Forelimb muscle (tissue), 1 donor: ENCODE results near the gene PIK3C2B. TPM values are rescaled to one million over a fixed set of nuclear protein-coding genes. Genes with fewer than 3 reads are reported as not detected.
"Not testable (repeated sequence)": the region's sequence is repeated elsewhere in the genome, so short reads cannot be mapped to it uniquely, and the experiment has no call there.

Experiments used
- DNase-seq: peaks from one replicate; pipeline ENCODE4 v3.0.0-alpha.2; 2013; ENCODE audit warnings: low read depth
- polyA plus RNA-seq: library from polyadenylated mRNA; unstranded; fragments of 120-200 nt; gene quantifications from one replicate; pipeline ENCODE4 v1.2.1, GENCODE V29; 2013; ENCODE audit not compliant: insufficient read length

The PIK3C2B gene, protein sequence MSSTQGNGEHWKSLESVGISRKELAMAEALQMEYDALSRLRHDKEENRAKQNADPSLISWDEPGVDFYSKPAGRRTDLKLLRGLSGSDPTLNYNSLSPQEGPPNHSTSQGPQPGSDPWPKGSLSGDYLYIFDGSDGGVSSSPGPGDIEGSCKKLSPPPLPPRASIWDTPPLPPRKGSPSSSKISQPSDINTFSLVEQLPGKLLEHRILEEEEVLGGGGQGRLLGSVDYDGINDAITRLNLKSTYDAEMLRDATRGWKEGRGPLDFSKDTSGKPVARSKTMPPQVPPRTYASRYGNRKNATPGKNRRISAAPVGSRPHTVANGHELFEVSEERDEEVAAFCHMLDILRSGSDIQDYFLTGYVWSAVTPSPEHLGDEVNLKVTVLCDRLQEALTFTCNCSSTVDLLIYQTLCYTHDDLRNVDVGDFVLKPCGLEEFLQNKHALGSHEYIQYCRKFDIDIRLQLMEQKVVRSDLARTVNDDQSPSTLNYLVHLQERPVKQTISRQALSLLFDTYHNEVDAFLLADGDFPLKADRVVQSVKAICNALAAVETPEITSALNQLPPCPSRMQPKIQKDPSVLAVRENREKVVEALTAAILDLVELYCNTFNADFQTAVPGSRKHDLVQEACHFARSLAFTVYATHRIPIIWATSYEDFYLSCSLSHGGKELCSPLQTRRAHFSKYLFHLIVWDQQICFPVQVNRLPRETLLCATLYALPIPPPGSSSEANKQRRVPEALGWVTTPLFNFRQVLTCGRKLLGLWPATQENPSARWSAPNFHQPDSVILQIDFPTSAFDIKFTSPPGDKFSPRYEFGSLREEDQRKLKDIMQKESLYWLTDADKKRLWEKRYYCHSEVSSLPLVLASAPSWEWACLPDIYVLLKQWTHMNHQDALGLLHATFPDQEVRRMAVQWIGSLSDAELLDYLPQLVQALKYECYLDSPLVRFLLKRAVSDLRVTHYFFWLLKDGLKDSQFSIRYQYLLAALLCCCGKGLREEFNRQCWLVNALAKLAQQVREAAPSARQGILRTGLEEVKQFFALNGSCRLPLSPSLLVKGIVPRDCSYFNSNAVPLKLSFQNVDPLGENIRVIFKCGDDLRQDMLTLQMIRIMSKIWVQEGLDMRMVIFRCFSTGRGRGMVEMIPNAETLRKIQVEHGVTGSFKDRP (N-terminal part only)
- polyA plus RNA-seq: 27.6 TPM

DNA sequence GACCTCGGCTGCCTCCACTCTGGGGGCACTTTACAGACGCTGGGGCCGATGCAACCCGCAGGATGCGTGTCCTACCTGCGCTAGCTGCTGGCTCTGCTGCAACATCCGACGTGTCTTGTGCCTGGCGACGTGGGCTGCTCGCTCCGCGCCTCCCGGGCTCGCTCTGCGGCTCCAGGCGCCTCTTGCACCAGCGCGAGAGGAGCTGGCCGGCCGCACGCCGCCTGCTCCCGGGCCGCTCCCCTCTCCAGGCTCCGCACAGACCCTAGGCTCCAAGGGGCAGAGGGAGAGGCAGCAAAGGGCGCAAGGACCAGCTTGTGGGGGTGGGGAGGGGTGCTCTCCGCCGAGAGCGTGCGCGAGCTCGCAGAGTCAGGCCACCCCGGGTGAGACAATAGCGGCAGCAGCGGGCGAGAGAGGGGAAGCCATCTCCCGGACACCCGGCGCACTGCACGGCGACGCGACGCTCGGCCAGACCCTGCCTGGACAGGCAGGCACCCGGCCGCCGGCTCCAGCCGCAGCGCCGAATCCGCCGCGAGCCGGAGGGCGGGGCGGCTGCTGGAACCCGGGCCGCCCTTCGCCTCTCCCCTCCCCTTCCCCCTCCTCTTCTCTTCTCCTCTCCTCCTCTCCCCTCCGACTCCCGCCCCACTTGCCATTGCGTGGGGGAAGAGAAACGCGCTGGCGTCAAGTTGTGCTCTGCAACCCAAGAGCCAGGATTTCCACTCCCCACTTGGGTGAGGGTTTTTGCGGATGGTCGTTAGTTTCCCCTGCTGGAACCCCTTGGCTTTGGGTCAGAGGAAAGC, at the start of gene PIK3C2B:
PIK3C2B (minus strand) TSS at position 525 of the 797 bp plus-strand sequence. CDS start 25,003 bp downstream, outside the sequence.
- DNase-seq: no peak

- DNase-seq: no peak
These were observed 49.7 kb upstream of the PIK3C2B start for GRCh38 chr1:204544321-204544720.

- DNase-seq: no peak
These were observed 47.0 kb upstream of the PIK3C2B start for GRCh38 chr1:204541626-204542025.

DNA sequence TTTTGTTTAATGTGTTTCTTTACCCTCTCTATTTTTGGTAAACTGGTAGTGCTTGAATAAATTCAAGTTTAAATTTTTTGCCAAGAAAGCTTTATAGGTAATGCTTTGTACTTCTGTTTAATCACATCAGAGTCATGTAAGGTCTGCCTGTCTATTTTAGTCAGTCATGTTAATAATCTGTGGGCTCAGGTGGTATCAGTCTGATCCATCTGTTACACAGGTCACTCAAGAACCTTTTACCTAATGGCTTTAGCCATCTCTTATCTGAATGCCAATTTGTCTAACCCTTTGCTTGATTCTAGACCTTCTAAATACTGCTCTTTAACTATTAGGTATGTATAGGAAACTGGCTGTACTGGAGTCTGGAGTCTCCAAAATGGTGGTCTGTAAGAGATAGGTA, 38.2 kb upstream of the PIK3C2B start:
- DNase-seq: no peak

DNA sequence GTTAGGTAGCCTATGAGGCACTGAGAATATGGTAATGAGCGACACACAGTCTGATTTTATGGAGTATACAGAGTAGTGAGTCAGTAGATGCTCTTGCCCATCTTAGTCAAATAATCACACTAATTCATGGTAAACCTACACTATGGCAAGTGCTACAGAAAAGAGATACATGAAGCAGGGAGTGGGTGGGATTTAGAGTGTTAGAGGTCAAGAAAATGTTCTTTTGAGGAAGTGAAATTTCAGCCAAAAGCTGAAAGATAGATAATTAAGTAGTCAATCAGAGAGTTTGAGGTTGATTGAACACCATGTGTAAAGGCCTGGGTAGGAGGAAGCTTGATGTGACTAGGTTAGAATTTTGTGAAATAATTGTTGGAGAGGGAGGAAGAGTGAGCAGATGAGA, 36.3 kb upstream of the PIK3C2B start:
- DNase-seq: no peak

- DNase-seq: no peak
These were observed 34.8 kb upstream of the PIK3C2B start for GRCh38 chr1:204529371-204529895.

DNA sequence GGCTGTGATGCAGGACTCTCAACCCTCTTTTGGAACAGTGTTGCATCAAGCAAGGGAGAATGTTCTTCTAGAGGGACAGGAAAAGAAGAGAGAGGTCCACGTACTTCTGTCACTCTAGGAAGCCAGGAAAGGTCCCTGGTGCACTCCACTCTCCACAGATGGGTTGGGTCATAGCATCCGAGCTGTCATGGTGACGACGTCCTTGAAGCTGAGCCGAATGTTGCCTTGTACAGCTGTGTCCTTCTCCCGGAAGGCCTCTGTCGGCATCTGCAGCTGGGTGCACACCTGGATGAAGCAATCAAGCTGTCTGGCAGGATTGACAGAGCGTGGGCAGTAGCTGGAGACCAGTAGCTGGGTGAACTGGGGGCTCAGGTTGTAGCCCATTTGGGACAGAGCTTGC, 34.1 kb upstream of the PIK3C2B start:
- no peak for DNase-seq

DNA sequence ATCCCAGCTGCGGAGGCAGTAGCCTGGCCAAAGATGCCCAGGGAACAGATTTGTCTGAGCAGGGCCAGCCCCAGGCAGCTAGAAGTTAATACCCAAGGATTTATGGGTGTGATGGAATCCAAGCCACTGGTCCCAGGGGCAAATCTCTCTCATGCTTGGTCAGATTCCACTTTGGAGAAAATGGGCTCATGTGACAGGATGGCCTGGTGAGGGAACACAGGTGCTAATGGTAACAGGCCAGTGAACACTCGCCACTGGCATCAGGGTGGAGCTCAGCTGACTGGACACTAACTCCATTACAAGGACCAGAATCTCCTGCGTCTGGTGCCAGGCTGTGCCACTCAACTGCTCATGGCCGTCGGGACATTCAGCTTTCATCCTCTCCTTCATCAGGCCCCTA, 33.6 kb upstream of the PIK3C2B start:
- no peak for DNase-seq

DNA sequence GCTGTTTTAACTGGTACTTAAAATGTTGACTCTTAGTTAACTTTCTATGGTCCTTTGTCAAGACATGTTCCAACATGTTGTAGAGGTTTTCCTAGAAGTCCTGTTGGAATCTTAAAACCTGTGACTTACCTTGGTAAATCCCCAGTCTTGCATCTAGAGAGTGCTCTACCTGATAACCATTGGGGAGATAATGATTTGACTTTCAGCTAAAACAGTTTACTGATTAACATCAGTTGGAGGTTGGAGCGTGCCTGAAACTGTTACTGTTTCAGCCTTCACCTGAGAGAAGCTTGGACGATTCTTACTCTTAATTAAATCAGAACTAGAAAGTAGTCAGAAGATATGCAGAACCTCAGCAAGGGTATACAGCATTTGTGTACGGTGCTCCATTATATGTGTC, 30.4 kb upstream of the PIK3C2B start:
- no peak for DNase-seq

DNA sequence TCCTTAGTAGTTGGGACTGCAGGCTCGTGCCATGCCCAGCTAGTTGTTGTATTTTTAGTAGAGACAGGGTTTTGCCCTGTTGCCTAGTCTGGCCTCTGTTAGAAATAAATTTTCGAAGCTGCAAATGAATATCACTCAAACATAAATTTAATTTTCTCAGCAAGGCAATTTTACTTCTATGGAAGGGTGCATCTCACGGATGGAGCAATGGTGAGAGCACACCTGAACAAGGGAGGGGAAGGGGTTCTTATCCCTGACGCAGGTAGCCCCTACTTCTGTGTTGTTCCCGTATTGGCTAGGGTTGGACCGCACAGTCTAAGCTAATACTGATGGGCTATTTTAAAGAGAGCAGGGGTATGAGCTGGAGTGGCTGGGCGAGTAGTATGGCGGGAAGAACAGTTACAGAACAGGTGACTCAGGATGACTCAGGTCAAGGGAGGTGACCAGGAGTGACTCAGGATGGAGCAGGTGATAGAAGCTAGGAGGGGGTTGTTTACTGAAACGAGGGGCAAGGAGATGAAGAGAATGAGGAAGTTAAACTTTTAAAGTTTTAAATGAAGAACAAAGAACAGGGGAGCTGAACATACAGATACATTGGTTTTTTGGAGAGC, 29.1 kb upstream of the PIK3C2B start:
- no peak for DNase-seq

GRCh38 chr1:204521941-204522521, 27.4 kb upstream of the PIK3C2B start:
- DNase-seq: not testable (repeated sequence)

DNA sequence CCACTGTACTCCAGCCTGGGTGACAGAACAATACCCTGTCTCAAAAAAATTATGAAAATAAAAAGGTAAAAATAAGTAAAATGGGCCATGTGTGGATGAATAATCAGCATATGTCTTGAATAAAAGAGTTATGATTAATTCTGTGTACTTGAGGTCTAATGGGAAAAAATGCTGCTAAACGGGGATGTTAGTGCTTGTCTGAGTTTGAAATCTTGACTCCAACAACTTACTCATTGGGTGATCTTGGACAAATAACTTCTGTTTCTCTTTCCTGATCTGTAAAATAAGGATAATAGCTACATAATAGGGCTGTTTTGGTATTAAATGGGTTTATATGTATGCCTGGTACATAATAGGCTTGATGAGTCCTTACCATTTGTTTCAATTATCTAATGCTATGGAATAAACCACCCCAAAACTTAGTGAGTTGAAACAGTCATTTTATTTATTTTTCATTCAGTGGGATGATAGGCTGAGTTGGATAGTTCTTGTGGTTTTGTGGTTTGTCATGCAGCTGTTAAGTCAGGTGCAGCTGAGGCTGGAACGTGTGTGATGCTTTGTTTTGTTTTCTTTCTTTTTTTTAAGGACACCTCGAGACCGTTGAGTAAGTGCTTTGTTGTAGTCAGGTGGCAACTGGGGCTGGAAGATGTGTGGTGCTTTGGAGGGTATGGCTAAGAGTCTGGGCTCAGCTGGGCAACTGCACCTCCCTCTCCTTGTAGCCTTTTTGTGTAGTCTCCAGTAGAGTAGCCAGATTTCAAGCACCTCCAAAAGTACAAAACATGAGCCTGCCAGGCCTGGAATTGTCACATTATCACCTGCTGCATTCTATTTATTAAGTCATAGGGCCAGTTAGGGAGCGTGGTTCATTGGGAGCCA, 26.5 kb upstream of the PIK3C2B start:
- no peak for DNase-seq

DNA sequence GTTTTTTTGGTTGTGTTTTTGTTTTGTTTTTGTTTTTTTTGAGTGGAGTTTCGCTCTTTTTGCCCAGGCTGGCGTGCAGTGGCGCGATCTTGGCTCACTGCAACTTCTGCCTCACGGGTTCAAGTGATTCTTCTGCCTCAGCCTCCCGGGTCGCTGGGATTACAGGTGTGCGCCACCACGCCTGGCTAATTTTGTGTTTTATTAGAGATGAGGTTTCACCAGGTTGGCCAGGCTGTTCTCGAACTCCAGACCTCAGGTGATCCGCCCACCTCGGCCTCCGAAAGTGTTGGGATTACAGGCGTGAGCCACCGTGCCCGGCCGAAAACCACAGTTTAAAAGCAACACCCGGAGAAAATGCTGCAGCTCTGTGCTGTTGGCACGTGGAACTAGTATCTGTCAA, 22.8 kb upstream of the PIK3C2B start:
- DNase-seq: not testable (repeated sequence)

DNA sequence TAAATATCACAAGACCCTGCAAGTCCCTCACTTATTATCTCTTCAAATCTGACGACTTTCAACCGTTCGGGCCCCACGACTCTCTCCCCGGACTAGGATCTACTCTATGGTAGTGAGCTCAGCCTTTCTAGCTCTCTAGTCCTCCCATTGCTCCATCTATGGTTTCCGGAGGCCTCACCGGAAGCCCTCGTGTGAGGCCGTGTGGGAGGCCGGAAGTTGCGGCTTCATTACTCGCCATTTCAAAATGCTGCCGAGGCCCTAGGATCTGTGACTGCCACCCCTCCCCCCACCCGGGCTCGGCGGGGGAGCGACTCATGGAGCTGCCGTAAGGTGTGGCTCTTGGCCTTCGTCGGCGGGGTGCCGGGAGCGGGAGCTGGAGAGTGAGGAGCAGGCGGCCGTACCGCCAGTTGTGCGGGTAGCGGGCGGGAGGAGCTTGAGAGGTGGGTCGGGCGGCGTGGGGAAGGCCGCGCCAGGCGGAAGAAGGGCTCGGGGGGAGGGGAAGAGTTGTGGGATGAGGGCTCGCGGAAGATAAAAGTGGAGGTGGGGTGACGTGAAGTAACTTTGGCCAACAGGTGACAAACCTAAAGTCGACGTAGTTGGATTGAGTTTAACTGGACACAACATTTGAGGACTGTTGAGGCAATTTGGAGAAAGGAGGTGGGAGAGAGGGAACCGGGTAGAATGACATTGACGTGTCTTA, 21.7 kb upstream of the PIK3C2B start, which contains the start of gene MDM4:
MDM4 (plus strand) TSS at position 227 of the 700 bp plus-strand sequence. CDS start 9,113 bp downstream, outside the sequence.
- peak; percentile 83 for DNase-seq

- no peak for DNase-seq
These were observed 20.2 kb upstream of the PIK3C2B start for GRCh38 chr1:204514828-204515227.

DNA sequence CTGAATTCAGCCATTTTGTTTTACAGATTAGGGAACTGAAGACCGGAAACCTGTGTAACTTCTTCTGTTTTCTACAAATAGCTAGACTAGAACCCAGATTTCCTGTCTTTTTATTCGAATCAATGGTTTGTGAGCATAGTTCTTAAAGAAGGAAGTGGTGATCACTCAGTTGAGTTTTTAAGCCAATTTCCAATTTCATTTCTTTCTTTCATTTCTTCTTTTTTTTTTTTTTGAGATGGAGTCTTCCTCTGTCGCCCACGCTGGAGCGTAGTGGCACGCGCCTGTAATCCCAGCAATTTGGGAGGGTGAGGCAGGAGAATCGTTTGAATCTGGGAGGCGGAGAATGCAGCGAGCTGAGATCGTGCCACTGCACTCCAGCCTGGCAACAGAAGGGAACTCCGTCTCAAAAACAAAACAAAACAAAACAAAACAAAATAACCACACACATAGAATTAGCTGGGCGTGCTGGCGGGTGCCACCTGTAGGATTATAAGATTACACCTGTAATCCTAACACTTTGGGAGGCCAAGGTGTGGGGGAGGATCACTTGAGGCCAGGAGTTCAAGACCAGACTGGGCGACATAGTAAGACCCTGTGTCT, 18.6 kb upstream of the PIK3C2B start:
- no peak for DNase-seq

DNA sequence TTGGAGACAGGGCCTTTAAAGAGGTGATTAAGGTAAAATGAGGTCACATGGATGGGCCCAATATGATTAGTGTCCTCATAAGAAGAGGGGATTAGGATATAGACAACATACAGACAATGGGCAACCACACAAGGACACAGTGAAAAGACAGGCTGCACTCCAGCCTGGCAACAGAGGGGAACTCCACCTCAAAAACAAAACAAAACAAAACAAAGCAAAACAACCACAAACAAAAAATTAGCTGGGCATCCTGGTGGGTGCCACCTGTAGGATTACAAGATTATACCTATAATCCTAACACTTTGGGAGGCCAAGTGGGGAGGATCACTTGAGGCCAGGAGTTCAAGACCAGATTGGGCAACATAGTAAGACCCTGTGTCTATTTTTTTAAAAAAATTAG, 16.8 kb upstream of the PIK3C2B start:
- DNase-seq: no peak

- no peak for DNase-seq
These were observed 14.6 kb upstream of the PIK3C2B start for GRCh38 chr1:204509186-204509635.
